Glomerular visceral epithelial cell (primary cell): ENCODE data around the gene TBC1D16.

ENCODE experiments used
- DNase-seq: peaks from one replicate; pipeline ENCODE4 v3.0.0-alpha.2; 2016; ENCODE audit errors: extremely low spot score

TBC1D16 gene

GRCh38 chr17:80025140-80025539, 10.5 kb downstream of the TBC1D16 start:
- no peak for DNase-seq

DNA sequence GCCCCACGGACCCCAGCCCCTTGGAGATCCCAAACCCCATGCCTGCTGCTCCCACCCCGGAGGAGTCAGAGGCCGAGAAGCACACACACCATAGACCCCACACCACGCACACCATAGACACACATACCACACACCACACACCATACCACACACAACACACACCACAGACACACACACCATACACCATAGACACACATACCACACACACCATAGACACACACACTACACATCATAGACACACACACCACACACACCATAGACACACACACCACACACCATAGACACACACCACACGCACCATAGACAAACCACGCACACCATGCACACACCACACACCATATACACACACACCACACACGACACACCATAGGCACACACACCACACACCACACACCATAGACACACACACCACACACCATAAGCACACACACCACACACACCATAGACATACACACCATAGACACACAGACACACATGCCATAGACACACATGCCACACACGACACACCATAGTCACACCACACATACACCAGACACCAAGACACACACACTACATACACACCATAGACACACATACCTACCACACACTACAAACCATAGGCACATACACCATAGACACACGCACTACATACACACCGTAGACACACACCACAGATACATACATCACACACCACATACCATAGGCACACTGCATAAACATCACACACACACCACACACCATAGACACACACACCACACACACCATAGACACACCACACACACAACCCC, 11.3 kb downstream of the TBC1D16 start:
- DNase-seq: no peak

DNA sequence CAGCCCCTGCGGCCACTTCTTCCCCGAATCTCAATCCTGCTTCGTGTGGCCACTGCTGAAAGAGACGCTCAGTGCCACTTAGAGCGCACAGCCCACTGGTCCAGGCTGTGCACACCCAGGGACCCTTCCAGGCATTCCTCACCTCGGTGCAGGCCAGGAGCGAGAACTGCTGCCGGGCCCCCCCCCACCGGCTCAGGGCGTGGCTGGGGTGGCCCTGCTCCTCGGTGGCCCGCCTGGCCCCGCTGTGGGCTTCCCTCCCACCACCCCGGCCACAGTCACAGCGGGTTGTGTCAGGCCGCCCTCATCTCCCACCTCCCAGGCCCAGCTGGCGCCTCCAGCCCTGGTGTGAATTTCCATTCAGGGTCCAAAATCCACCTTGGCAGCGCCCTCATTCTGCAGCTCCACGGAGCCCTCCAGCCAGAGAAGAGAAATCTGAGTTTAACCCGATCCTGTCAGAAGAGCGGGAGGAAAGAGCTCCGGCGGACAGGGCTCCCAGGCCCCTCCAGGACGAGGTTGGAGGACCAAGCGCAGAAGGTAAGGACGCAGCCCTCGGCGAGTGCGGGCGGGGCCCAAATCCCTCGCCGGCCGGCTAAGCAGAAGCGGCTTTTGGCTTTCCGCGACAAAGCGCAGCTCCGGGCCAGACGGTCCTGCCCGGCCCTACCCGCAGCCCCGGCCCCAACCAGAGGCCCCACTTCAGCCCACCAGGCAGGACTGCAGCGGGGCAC, 12.0 kb downstream of the TBC1D16 start:
- DNase-seq: no peak

DNA sequence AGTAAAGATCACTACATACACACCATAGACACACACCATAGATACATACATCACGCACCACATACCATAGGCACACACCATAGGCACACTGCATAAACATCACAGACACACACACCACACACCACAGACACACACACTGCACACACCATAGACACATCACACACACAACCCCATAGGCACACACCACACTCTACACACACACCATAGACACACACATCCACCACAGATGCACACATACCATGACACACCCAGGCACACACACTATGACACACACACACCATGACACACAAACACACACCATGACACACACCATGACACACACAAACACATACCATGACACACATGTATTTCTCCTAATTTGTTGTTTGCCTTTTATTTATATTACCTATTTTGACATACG, 14.1 kb downstream of the TBC1D16 start:
- DNase-seq: no peak

DNA sequence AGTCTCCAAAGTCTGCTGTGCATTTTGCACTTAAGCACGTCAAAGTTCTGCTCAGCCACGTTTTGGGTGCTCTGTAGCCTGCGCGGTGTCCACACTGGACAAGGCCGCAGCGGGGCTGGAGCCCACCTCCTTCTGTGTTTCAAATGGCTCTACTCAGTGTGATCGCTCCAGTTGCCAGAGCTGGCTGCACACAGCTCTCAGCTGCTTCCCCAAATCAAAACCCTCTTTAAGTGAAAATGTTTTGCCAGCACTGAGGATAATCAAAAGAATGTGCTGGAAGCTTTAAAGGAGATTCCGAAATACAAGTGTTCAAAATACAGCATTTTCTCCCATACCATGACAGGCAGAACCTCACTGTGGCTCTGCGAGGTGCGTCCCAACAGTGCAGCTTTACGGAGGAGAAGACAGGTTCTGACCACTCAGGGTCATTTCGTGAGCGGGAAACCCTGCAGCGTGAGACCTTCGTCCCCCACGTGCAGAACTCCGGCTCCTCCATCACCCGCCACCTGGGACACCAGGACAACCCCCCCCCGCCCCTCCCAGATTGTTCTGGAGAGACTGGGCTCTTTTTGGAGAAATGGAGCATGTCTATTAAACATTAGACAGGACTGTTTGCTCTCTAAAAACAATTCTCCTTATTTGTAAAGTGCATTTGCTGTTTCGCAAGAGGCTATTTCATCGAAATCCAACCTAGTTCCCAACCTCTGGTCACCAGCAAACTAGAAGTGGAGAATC, 16.6 kb downstream of the TBC1D16 start:
- DNase-seq: no peak

DNA sequence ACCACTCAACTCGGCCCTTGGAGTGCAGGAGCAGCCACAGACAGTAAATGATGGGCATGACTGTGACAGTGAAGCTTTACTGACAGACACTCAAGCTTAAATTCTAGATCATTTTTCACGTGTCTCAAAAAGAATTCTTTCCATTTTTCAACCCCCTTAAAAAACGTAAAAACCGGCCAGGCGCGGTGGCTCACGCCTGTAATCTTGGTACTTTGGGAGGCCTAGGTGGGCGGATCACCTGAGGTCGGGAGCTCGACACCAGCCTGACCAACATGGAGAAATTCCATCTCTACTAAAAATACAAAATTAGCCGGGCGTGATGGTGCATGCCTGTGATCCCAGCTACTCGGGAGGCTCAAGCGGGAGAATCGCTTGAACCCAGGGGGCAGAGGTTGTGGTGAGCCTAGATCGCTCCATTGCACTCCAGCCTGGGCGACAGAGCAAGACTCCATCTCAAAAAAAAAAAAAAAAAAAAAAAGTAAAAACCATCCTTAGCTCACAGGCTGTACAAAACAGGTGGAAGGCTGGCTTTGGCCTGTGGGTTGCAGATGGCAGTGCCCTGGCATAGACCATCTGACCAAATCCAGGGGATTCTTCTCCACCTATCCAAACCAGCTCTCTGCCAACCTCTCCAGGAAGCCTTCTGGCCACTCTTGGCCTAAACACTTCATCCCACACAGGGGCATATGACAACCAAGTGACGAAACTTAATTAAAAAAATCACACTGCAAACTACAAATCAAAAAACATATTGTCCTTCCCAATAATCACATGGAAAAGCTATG, 18.3 kb downstream of the TBC1D16 start:
- no peak for DNase-seq

DNA sequence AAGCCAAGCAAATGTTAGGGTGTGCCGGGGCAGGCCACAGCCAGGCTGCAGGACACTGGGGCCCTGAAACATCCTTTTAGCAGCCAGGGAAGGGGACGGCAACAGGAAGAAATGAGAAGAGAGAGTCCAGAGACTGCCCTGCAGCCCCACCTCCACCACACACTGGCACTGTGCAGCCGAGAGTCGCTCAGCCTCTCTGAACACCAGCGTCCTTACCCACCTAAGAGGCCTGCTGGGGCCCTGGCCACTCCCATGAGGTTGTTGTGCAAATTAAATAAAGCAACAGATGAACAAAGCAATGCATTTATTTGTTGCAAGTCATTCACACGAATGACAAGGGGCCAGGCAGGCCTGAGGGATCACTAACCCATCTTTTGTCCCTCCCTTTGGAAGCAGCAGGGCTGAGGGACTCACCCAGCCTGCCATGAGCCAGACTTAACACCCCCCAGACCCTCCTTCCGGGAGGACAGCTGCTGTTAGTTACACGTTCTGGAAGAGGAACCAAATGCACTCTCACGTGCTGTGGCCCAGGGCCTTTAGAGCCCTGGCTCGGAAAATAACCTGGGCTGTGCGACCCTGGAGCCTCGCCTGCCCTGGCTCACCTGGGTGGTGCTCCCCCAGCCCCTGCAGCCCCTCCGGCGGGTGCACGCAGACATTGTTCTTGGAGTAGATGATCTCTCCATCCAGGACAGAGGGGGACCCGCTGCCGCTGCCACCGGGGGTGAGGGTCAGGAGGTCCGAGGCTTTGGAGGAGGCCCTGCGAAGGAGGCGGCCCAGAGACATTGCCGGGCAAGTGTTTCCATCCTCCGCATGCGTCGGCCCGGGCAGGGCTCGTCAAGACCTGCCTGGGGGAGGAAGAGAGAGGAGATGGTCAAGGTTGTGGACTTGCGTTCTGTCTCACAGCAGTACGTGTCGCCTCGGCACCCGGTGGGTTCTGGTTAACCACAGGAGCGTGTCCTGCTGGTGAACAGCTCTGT, 22.6 kb downstream of the TBC1D16 start:
- no peak for DNase-seq

GRCh38 chr17:80011989-80012555, 23.6 kb downstream of the TBC1D16 start:
- DNase-seq: no peak

DNA sequence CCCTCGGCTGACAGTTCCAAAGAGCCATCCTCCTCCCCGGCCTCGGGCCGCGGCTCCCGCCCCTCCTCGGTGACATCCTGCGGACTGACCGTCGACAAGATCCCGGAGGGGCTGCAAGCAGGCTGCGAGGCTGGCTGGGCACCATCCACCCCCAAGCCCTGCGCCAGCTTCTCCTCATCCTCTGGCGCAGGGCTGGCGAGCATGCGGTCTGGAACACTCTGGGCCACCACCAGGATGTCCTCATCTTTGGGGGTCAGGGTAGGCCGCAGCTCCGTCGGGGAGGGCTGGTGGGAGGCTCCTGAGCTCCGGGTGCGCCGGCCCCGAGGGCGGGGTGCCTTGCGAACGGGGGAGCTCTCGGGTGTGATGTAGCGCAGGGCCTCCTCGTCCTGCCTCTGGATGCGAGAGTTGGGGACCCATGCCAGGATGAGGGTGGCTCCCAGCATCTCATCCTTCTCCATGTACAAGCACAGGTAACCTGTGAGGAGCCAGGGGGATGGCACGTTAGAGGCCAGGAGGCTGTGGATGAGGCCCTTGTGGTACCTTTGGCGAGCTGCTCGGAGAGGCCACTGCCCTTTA, 25.3 kb downstream of the TBC1D16 start:
- no peak for DNase-seq

GRCh38 chr17:80009391-80010282, 26.0 kb downstream of the TBC1D16 start:
- DNase-seq: no peak

- DNase-seq: no peak
Measured at GRCh38 chr17:80008848-80009247, 26.8 kb downstream of the TBC1D16 start.

DNA sequence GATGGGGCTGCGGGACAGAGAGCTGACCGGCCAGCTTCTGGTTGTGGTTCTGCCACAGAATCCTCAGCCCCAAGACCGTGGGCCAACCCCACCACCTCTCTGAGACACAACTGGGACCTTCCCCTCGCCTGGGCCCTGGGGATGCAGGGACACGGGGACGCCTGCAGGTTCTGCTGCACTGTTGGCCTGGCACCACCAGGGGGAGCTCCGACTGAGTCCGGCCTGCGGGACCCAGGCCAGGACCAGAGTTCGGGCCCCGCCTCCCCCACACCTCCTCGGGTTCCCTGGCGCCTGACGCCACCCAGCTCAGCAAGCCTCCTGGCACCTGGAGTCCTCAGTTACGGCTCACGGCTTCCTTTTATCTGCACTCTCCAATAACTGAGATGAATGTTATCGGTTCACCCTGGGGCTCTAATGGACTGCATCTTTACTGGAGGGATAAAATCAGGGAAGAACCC, 27.3 kb downstream of the TBC1D16 start:
- DNase-seq: peak; percentile 77

DNA sequence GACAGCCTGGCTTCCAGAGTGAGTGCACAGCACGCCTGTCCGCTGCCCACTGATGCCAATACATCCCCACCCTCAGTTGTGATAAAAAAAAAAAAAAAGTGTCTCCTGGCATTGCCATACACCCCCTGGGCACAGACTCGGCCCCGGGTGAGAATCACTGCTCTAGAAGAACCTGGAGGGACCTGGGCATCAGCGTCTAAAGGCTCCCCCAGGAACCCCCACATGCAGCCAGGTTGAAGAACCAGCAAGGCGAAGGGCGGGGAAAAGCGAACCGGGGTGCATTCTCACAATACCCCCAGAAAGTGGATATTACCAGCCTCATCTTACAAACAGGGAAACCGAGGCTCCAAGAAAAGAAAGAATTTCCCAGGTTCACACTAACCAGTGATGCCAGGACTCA, 27.7 kb downstream of the TBC1D16 start:
- no peak for DNase-seq

GRCh38 chr17:80006811-80007752, 28.6 kb downstream of the TBC1D16 start:
- no peak for DNase-seq

- no peak for DNase-seq
Measured at GRCh38 chr17:80006339-80006720, 29.3 kb downstream of the TBC1D16 start.

GRCh38 chr17:80005360-80006338, 30.0 kb downstream of the TBC1D16 start:
- peak; percentile 47 for DNase-seq
